HepG2 (cell line): ENCODE measurements around the gene MRPS31. TPM values are rescaled to one million over a fixed set of nuclear protein-coding genes. Genes with fewer than 3 reads are reported as not detected.

ENCODE experiments used
- CENPT ChIP-seq: sonication (generic); formaldehyde crosslinking; IDR thresholded peaks from 2 replicates; pipeline ENCODE4 v1.8.0; 2022; ENCODE audit warnings: low read depth, mild to moderate bottlenecking, moderate library complexity, missing genetic modification reagents
- FOXP1 ChIP-seq, 2 experiments: fragments of 450-650 bp in 1 of 2; IDR thresholded peaks; 2 replicates each; pipeline ENCODE4 v1.6.1; 2017 to 2018; ENCODE audit warnings: antibody characterized with exemption in 1 of 2
- HHEX ChIP-seq: IDR thresholded peaks from 2 replicates; pipeline ENCODE4 v1.6.1; 2016; ENCODE audit warnings: control low read depth
- MIXL1 ChIP-seq: IDR thresholded peaks from 2 replicates; pipeline ENCODE4 v1.6.1; 2016
- PHF20 ChIP-seq: sonication (generic); formaldehyde crosslinking; IDR thresholded peaks from 2 replicates; pipeline ENCODE4 v1.5.0; 2020; ENCODE audit warnings: mild to moderate bottlenecking, missing genetic modification reagents
- POLR2AphosphoS2 ChIP-seq: IDR thresholded peaks from 2 replicates; pipeline ENCODE4 v1.6.1; 2011; ENCODE audit warnings: low read depth, low read length, improper control_type of control experiment
- SALL1 ChIP-seq: sonication (generic); formaldehyde crosslinking; IDR thresholded peaks from 2 replicates; pipeline ENCODE4 v1.8.0; 2022; ENCODE audit warnings: mild to moderate bottlenecking, missing genetic modification reagents
- SKI ChIP-seq: fragments of 450-650 bp; IDR thresholded peaks from one replicate; pipeline ENCODE4 v1.6.1; 2018; ENCODE audit warnings: mild to moderate bottlenecking; ENCODE audit not compliant: partially characterized antibody
- SOX6 ChIP-seq, 2 experiments: fragments of 450-650 bp in 1 of 2; sonication (generic) in 1 of 2; formaldehyde crosslinking in 1 of 2; IDR thresholded peaks; 2 replicates each; pipeline versions ENCODE4 v1.4.0 to v1.6.1; 2017 to 2020; ENCODE audit warnings: antibody characterized with exemption in 1 of 2, mild to moderate bottlenecking in 1 of 2, missing genetic modification reagents in 1 of 2
- SUZ12 ChIP-seq: fragments of 150-350 bp; IDR thresholded peaks from 2 replicates; pipeline ENCODE4 v1.6.1; 2014; ENCODE audit warnings: low read depth, low read length
- ZBTB43 ChIP-seq: sonication (generic); formaldehyde crosslinking; conservative IDR thresholded peaks from 2 replicates; pipeline ENCODE4 v1.4.0; 2020; ENCODE audit warnings: missing genetic modification reagents
- ZNF761 ChIP-seq: sonication (generic); formaldehyde crosslinking; conservative IDR thresholded peaks from 2 replicates; pipeline ENCODE4 v1.4.0; 2020; ENCODE audit warnings: mild to moderate bottlenecking, missing genetic modification reagents
- polyA plus RNA-seq, 8 experiments: library from polyadenylated mRNA; depleted of rRNA in 3 of 8; stranded (reverse) in 7 of 8; unstranded in 1 of 8; fragments of >200 nt; fragmentation: Illumina TruSeq in 4 of 8; extraction: Trizol in 4 of 8; gene quantifications; 2 replicates each; pipeline versions ENCODE4 v1.2.1 to v1.2.3, GENCODE V29; 2011 to 2016; ENCODE audit warnings: low read depth in 4 of 8, missing spikeins in 1 of 8, mixed read lengths in 1 of 8; ENCODE audit not compliant: insufficient read depth in 1 of 8
- total RNA-seq, 5 experiments: library from RNA; depleted of rRNA; stranded (reverse); fragments of >200 nt; fragmentation: Illumina TruSeq; extraction: Trizol; gene quantifications; 2 replicates each; pipeline ENCODE4 v1.2.3, GENCODE V29; 2016; ENCODE audit warnings: low read depth in 1 of 5
- TF ChIP-seq, protein P1 (sequence below): IDR thresholded peaks from 2 replicates; pipeline ENCODE4 v1.4.0; 2020; ENCODE audit warnings: mild to moderate bottlenecking, missing genetic modification reagents
- TF ChIP-seq, protein P2 (sequence below): sonication (generic); formaldehyde crosslinking; IDR thresholded peaks from 2 replicates; pipeline ENCODE4 v1.4.0; 2020; ENCODE audit warnings: missing genetic modification reagents
- TF ChIP-seq, protein P3 (sequence below): IDR thresholded peaks from 2 replicates; pipeline ENCODE4 v1.6.1; 2018; ENCODE audit warnings: missing genetic modification reagents

Gene MRPS31
- total and polyA plus RNA-seq, 2 of the 13 experiments (the other 11 are each of a cell fraction or from before 2014, with no cell fraction given): 23.7 to 34.1 TPM

DNA sequence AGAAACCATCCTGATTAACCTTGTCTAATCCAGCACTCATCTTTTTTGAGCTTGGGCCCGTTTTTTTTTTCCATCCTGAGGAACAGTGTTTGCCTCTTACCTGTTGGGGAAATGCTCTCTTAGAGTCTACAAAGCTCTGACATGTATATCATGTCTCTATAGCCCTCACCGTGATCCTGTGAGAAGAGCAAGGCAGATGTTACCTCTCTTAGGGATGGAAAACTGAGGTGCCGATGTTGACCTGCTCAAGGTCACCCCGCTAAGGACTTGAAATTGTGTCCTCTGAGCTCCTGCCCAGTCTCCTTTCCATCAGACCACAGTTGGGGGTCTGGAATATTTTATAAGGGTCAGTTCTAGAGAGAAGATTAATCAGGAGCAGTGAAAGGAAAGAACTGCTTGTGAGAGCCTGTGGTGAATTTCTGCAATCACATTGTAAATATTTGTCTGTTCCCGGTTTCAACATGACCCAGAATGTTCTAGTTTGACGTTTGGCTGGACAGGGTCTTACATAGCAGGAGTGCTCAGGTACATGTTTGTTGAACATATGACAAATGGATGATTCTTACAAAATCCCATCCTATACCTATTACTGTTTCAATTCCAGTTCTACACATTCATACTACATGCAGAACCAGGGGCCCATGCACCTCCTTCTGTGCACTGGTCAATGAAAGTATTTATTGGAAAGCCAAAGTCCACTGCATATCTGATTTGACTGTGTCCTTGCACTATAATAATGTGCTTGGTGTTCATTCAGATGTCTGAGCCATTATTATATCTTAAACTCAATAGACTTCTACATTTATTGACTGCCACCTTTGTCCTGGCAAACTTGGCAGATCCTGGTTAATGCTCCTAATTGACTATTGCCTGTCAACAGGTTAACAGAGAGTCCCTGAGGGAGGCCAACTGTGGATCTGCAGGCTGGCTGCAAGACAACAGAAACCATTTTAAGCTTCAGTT is 30.5 kb upstream of the MRPS31 start (continued):
- TF ChIP-seq, protein P1, sequence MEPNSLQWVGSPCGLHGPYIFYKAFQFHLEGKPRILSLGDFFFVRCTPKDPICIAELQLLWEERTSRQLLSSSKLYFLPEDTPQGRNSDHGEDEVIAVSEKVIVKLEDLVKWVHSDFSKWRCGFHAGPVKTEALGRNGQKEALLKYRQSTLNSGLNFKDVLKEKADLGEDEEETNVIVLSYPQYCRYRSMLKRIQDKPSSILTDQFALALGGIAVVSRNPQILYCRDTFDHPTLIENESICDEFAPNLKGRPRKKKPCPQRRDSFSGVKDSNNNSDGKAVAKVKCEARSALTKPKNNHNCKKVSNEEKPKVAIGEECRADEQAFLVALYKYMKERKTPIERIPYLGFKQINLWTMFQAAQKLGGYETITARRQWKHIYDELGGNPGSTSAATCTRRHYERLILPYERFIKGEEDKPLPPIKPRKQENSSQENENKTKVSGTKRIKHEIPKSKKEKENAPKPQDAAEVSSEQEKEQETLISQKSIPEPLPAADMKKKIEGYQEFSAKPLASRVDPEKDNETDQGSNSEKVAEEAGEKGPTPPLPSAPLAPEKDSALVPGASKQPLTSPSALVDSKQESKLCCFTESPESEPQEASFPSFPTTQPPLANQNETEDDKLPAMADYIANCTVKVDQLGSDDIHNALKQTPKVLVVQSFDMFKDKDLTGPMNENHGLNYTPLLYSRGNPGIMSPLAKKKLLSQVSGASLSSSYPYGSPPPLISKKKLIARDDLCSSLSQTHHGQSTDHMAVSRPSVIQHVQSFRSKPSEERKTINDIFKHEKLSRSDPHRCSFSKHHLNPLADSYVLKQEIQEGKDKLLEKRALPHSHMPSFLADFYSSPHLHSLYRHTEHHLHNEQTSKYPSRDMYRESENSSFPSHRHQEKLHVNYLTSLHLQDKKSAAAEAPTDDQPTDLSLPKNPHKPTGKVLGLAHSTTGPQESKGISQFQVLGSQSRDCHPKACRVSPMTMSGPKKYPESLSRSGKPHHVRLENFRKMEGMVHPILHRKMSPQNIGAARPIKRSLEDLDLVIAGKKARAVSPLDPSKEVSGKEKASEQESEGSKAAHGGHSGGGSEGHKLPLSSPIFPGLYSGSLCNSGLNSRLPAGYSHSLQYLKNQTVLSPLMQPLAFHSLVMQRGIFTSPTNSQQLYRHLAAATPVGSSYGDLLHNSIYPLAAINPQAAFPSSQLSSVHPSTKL (CRISPR knock-in tag): peak; percentile 63; the same call in 1 of the 2 replicates
- no peak for TF ChIP-seq ZNF761 (CRISPR knock-in tag)
- TF ChIP-seq, protein P2, sequence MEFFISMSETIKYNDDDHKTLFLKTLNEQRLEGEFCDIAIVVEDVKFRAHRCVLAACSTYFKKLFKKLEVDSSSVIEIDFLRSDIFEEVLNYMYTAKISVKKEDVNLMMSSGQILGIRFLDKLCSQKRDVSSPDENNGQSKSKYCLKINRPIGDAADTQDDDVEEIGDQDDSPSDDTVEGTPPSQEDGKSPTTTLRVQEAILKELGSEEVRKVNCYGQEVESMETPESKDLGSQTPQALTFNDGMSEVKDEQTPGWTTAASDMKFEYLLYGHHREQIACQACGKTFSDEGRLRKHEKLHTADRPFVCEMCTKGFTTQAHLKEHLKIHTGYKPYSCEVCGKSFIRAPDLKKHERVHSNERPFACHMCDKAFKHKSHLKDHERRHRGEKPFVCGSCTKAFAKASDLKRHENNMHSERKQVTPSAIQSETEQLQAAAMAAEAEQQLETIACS (CRISPR knock-in tag): no peak
- no peak for TF ChIP-seq CENPT (CRISPR knock-in tag)
- no peak for TF ChIP-seq PHF20 (CRISPR knock-in tag)
- peak; percentile 33; the same call in 1 of the 2 replicates for TF ChIP-seq MIXL1
- peak; percentile 51; the same call in 1 of the 2 replicates for TF ChIP-seq SALL1 (CRISPR knock-in tag)
- TF ChIP-seq SUZ12: no peak
- TF ChIP-seq FOXP1 (IDR thresholded peaks at IDR 0.05): no peak
- TF ChIP-seq FOXP1 (CRISPR knock-in tag; IDR thresholded peaks at IDR 0.05): 0 out of 2 replicates have a peak, but pooled peaks have one; percentile 17
- TF ChIP-seq, protein P3, sequence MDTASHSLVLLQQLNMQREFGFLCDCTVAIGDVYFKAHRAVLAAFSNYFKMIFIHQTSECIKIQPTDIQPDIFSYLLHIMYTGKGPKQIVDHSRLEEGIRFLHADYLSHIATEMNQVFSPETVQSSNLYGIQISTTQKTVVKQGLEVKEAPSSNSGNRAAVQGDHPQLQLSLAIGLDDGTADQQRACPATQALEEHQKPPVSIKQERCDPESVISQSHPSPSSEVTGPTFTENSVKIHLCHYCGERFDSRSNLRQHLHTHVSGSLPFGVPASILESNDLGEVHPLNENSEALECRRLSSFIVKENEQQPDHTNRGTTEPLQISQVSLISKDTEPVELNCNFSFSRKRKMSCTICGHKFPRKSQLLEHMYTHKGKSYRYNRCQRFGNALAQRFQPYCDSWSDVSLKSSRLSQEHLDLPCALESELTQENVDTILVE: peak; percentile 40; the same call in 1 of the 2 replicates
- TF ChIP-seq SOX6 (IDR thresholded peaks at IDR 0.05): no peak
- peak; percentile 52; the same call in 1 of the 2 replicates for TF ChIP-seq SOX6 (CRISPR knock-in tag; IDR thresholded peaks at IDR 0.05)
- TF ChIP-seq ZBTB43 (CRISPR knock-in tag): no peak
- peak; percentile 19 for TF ChIP-seq SKI
- no peak for TF ChIP-seq HHEX (CRISPR knock-in tag)
- no peak for TF ChIP-seq POLR2AphosphoS2
